Fibroblast of lung (primary cell): ENCODE measurements around the gene TMEM60.

Source experiments
- CTCF ChIP-seq, 2 donors: IDR thresholded peaks in 1 of 2; conservative IDR thresholded peaks in 1 of 2; 1 replicate in 1 of 2; 2 replicates in 1 of 2; pipeline ENCODE4 v1.5.1; 2011 to 2012; ENCODE audit warnings: low read length in 2 of 2, control low read depth in 1 of 2, inconsistent platforms in 1 of 2, low read depth in 1 of 2, mild to moderate bottlenecking in 1 of 2
- EZH2 ChIP-seq: IDR thresholded peaks from 2 replicates; pipeline ENCODE4 v1.5.1; 2012; ENCODE audit warnings: low read length, control low read depth, mild to moderate bottlenecking; ENCODE audit errors: missing control alignments

- TF ChIP-seq EZH2 (no peak), CTCF (conservative IDR thresholded peaks at IDR 0.05 in 1 of 2, IDR thresholded peaks at IDR 0.05 in 1 of 2; ENCODE audit: low read depth in 1 of 2, low read length in 2 of 2) (no peak)
These were observed 1.1 kb upstream of the TMEM60 start for GRCh38 chr7:77799078-77799964.
